Measurements from ENCODE around the gene SPRY2. TPM values are rescaled to one million over a fixed set of nuclear protein-coding genes. Genes with fewer than 3 reads are reported as not detected.

SPRY2 gene
- total and polyA plus RNA-seq, 2 experiments from 2014 or later = 67.8 to 142 TPM

DNA sequence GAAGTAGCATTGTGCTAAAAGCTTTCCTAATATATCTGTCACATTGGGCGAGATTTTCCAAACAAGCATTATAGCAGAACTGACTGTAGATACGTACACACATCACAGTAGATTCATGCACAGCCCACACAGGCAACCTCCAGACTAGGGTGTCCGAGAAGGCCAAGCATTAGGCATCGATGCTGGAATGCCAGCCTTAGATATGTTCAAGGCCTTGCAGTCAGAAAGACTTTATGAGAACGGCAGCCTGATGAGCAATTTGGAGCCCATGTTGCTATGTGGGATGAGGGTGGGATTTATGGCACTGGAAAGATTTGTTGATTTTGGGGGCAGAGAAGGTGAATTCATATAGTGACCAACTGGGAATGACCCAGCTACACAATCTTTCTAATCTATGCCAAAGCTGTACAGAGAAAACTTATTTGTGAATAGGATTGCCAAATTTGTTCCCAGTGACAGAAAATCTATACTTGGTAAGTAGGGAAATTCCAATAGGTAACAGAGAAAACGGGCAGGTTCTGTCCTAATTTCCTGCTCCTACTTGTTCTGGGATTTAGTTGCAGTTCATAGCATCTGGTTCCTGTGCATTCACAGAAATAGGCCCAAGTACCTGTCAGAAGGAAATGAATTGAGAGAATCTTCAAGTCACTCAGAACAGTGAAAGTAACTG is 31.0 kb upstream of the SPRY2 start:
- Histone ChIP-seq H3K4me1 (ENCODE audit: low read depth) (no peaks in the 10 kb centered on the region), H3K27me3 (no peaks in the 10 kb centered on the region), H3K27ac (no peak overlapping the region), H3K4me3 (no peak overlapping the region), H3K9me3 (ENCODE audit: low read depth) (no peaks in the 10 kb centered on the region), H3K36me3 (no peaks in the 10 kb centered on the region)
- no peak for TF ChIP-seq CTCF (IDR thresholded peaks at IDR 0.05; ENCODE audit: low read depth, low read length)
- DNase-seq (ENCODE audit: low read depth in 1 of 2, low spot score in 1 of 2) = no peak

DNA sequence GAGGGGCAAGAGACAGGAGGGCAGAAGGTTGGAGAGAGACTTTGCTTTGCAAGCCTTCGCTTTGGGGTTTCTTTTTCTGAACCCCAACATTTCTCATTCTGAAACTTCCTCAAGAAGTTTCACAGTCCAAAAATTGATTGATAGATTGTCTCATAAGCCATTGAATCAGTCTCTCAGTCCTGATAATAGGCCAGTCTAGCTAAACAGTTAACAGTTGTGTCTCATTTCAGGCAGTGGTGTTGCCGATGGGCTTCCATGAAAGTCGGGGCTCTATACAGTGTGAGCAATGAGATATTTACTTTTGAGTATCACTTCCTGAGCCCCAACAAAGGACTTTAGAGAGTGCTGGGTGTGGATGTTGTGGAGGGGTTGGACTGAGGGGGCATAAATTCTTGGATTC is 26.5 kb upstream of the SPRY2 start:
- Histone ChIP-seq H3K4me3 (no peak overlapping the region), H3K36me3 (no peaks in the 10 kb centered on the region), H3K4me1 (ENCODE audit: low read depth) (peaks cover 12% of the 10 kb centered on the region), H3K27me3 (no peaks in the 10 kb centered on the region), H3K9me3 (ENCODE audit: low read depth) (no peaks in the 10 kb centered on the region), H3K27ac (no peak overlapping the region)
- TF ChIP-seq CTCF (IDR thresholded peaks at IDR 0.05; ENCODE audit: low read depth, low read length) = no peak
- no peak for DNase-seq (ENCODE audit: low read depth in 1 of 2, low spot score in 1 of 2)

GRCh38 chr13:80363890-80364503 is 23.1 kb upstream of the SPRY2 start:
- Histone ChIP-seq H3K36me3 (no peaks in the 10 kb centered on the region), H3K27ac (no peak overlapping the region), H3K4me3 (no peak overlapping the region), H3K4me1 (ENCODE audit: low read depth) (peaks cover 44% of the 10 kb centered on the region), H3K9me3 (ENCODE audit: low read depth) (no peaks in the 10 kb centered on the region), H3K27me3 (no peaks in the 10 kb centered on the region)
- peak; percentile 81 for TF ChIP-seq CTCF (IDR thresholded peaks at IDR 0.05; ENCODE audit: low read depth, low read length)
- DNase-seq (ENCODE audit: low read depth in 1 of 2, low spot score in 1 of 2) = peak in 1 of 2 donors; percentile 57

GRCh38 chr13:80362481-80362880 is 21.6 kb upstream of the SPRY2 start:
- Histone ChIP-seq H3K9me3 (ENCODE audit: low read depth) (no peaks in the 10 kb centered on the region), H3K4me1 (ENCODE audit: low read depth) (peaks cover 49% of the 10 kb centered on the region), H3K4me3 (no peak overlapping the region), H3K27ac (peak overlapping the region; percentile 81), H3K27me3 (no peaks in the 10 kb centered on the region), H3K36me3 (no peaks in the 10 kb centered on the region)
- no peak for TF ChIP-seq CTCF (IDR thresholded peaks at IDR 0.05; ENCODE audit: low read depth, low read length)
- no peak for DNase-seq (ENCODE audit: low read depth in 1 of 2, low spot score in 1 of 2)

DNA sequence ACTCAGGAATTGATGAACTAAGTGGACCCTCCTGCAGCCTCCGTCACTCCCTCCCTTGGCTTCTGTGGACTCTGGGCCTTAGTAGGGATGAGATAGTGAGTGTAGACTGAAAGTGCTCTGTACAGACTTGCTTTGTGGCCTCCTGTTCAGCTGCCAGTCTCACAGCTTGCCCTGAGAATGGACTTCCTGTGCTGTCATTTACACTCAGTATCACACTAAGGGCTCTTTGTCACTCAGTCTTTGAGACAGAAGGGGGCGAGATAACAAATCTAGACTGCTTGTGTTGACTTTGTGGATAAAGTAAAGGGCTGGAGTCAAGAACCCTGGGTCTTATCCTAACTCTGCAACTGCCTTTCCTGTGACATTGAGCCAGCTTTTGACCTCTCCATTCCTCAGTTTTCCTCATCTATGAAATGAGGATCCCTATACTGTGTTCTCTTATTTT is 21.0 kb upstream of the SPRY2 start:
- Histone ChIP-seq H3K36me3 (no peaks in the 10 kb centered on the region), H3K27me3 (no peaks in the 10 kb centered on the region), H3K4me3 (no peak overlapping the region), H3K4me1 (ENCODE audit: low read depth) (peaks cover 49% of the 10 kb centered on the region), H3K9me3 (ENCODE audit: low read depth) (no peaks in the 10 kb centered on the region), H3K27ac (peak overlapping the region; percentile 81)
- TF ChIP-seq CTCF (IDR thresholded peaks at IDR 0.05; ENCODE audit: low read depth, low read length) = no peak
- DNase-seq (ENCODE audit: low read depth in 1 of 2, low spot score in 1 of 2) = peak in 1 of 2 donors; percentile 83
